Stimulated activated CD8-positive, alpha-beta memory T cell treated with anti-CD3 and anti-CD28 coated beads, Interleukin-12 subunit alpha, Interleukin-12 subunit beta, amount 100 ng/mL, for 24 hours (primary cell): ENCODE data around the gene MPP7.

Experiments used
- DNase-seq: peaks from one replicate; pipeline ENCODE4 v3.0.0-alpha.2; 2020; ENCODE audit errors: extremely low read depth

MPP7 gene

GRCh38 chr10:28269842-28270456, 32.9 kb downstream of the MPP7 start:
- DNase-seq = no peak

GRCh38 chr10:28266449-28267224, 36.2 kb downstream of the MPP7 start:
- no peak for DNase-seq

DNA sequence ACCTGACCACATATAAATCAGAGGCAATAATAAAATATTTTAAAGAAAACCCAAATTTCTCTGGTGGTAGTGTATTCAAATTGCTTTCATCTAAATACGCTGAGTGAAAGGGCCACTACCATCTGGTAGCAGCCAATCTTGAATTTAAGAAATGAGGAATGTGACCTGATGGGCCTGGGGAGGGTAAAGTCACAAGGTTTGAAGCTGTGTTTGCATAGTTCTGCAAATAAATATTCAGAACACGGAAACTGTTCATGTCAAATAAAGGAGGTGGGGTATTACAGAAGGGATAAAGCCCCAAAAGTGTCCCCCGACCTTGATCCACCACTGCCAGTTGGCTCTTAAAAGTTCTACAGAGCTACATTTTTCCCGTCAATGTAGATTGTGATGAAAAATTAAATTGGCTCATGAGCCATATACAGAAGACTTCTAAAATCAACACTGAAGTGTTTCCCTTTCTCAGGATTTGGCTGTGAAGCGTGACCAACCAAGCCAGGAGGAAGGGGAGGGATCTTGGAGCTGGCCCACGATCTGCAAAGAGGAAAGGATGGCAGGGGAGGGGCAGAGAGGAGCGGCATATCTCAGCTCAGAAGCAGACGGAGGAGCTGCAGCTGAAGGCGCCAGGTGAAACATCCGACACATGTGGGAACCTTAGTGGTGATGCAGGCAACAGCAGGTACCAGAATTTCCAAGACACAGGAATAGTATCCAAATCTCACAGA, 39.6 kb downstream of the MPP7 start:
- no peak for DNase-seq

DNA sequence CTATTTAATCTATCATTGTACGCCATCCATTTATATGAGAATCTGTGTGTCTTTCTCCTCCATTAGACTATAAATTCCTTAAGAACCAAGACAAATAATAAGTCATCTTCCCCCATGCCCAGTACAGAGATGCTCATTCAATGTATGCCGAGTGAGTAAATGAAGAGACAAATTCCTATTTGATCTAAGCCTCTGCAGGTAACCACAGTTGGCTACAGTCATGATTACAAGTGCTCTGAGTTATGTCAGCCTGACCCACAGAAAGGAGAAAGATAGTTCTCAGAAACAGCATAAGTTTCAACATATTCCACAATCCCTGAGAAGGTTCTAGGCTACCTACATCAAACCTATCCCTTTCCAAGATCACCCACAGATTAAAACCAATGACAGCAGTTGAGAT, 46.1 kb downstream of the MPP7 start:
- DNase-seq = no peak

GRCh38 chr10:28254290-28254985, 48.4 kb downstream of the MPP7 start:
- DNase-seq = no peak

DNA sequence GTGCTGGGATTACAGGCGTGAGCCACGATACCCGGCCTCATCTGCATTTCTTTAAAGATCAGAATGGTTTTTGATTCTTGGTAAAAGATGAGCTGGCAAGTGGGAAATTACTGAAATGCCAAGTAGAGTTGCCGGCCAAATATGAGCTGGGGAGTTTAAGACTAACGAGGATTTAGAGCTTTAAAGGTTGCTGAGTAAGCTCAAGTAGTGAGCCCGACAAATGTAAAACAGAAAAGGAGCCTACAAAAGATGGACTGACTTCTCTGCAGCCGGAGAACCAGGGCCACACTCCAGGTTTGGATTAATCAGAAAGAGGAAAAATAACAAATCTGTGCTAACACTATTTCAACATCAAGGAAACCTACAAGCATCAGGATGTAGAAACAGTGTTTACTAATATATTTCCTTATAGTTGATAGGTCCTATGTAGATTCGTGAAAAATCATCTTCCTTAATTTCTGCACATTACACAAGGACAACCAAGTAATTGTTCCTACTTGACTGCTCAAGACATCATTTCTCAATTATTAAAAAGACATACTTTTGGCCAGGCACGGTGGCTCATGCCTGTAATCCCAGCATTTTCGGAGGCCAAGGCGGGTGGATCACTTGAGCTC, 49.6 kb downstream of the MPP7 start:
- DNase-seq = no peak
